Stimulated activated CD8-positive, alpha-beta memory T cell treated with anti-CD3 and anti-CD28 coated beads, Interleukin-12 subunit alpha, Interleukin-12 subunit beta, amount 100 ng/mL, for 24 hours (primary cell): ENCODE measurements around the gene LILRA2.
"Not testable (repeated sequence)": the region's sequence is repeated elsewhere in the genome, so short reads cannot be mapped to it uniquely, and the experiment has no call there.

ENCODE experiments used
- DNase-seq: peaks from one replicate; pipeline ENCODE4 v3.0.0-alpha.2; 2020; ENCODE audit errors: extremely low read depth

Gene LILRA2

GRCh38 chr19:54609356-54609791 is 35.8 kb downstream of the LILRA2 start:
- no peak for DNase-seq

GRCh38 chr19:54612428-54612827 is 38.8 kb downstream of the LILRA2 start:
- DNase-seq, result no peak

- no peak for DNase-seq
These were observed 41.1 kb downstream of the LILRA2 start for GRCh38 chr19:54614726-54615125.

- DNase-seq, result no peak
These were observed 42.5 kb downstream of the LILRA2 start for GRCh38 chr19:54616057-54616456.

GRCh38 chr19:54616821-54617560 is 43.4 kb downstream of the LILRA2 start:
- DNase-seq, result no peak

GRCh38 chr19:54620464-54620863 is 46.9 kb downstream of the LILRA2 start:
- no peak for DNase-seq

- DNase-seq, result no peak
These were observed 48.8 kb downstream of the LILRA2 start for GRCh38 chr19:54622431-54622830.

- DNase-seq, result not testable (repeated sequence)
These were observed 50.6 kb downstream of the LILRA2 start for GRCh38 chr19:54624234-54624633.

- DNase-seq, result not testable (repeated sequence)
These were observed 51.5 kb downstream of the LILRA2 start for GRCh38 chr19:54624934-54625730.

GRCh38 chr19:54626757-54627156 is 53.2 kb downstream of the LILRA2 start:
- no peak for DNase-seq

GRCh38 chr19:54627912-54628311 is 54.3 kb downstream of the LILRA2 start:
- DNase-seq, result not testable (repeated sequence)

- not testable (repeated sequence) for DNase-seq
These were observed 56.7 kb downstream of the LILRA2 start, which contains the start of gene LILRB1 for GRCh38 chr19:54630262-54630661. Gene LILRB1, plus strand, starts transcription at chr19:54630484. Its CDS starts 590 bp downstream, at chr19:54631074.

GRCh38 chr19:54630782-54631181 is 57.2 kb downstream of the LILRA2 start:
- no peak for DNase-seq

- DNase-seq, result not testable (repeated sequence)
These were observed 58.1 kb downstream of the LILRA2 start for GRCh38 chr19:54631489-54632337.

- not testable (repeated sequence) for DNase-seq
These were observed 58.9 kb downstream of the LILRA2 start for GRCh38 chr19:54632517-54632916.

- no peak for DNase-seq
These were observed 59.8 kb downstream of the LILRA2 start for GRCh38 chr19:54633401-54633800.

- DNase-seq, result not testable (repeated sequence)
These were observed 62.5 kb downstream of the LILRA2 start for GRCh38 chr19:54636081-54636480.

- no peak for DNase-seq
These were observed 65.1 kb downstream of the LILRA2 start for GRCh38 chr19:54638683-54639082.
